ENCODE data around the gene ARL4A. TPM values are rescaled to one million over a fixed set of nuclear protein-coding genes. Genes with fewer than 3 reads are reported as not detected.

ARL4A gene
- polyA plus RNA-seq, 1 experiment, result 3.3 TPM

DNA sequence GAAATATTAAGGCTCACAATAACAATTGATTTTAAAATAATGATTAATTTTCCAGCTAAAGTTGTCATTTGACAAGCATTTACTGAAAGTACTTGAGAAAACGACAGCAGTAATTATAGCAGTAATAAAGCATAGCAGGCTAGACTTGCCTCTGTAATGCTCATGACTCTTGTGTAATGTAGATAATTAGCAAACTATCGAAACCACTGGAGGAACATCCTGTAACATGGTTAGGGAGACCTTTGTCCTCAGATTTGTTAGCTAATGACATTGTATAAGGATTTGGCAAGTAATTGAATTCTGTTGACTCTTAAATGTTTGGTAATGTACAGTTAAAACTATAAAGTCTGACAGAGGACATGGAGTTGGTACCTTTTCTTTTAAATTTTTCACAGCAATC lies 24.8 kb downstream of the ARL4A start:
- ChIA-PET CTCF (interaction anchor here (0.6 kb wide), 1 partner anchor 22 kb away, joined by 3 read pairs; no protein-coding TSS in a partner anchor), POLR2A (no interaction called here)
- TF ChIP-seq, protein P1, sequence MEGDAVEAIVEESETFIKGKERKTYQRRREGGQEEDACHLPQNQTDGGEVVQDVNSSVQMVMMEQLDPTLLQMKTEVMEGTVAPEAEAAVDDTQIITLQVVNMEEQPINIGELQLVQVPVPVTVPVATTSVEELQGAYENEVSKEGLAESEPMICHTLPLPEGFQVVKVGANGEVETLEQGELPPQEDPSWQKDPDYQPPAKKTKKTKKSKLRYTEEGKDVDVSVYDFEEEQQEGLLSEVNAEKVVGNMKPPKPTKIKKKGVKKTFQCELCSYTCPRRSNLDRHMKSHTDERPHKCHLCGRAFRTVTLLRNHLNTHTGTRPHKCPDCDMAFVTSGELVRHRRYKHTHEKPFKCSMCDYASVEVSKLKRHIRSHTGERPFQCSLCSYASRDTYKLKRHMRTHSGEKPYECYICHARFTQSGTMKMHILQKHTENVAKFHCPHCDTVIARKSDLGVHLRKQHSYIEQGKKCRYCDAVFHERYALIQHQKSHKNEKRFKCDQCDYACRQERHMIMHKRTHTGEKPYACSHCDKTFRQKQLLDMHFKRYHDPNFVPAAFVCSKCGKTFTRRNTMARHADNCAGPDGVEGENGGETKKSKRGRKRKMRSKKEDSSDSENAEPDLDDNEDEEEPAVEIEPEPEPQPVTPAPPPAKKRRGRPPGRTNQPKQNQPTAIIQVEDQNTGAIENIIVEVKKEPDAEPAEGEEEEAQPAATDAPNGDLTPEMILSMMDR (IDR thresholded peaks at IDR 0.05; ENCODE audit: insufficient read depth, low read depth, low read length), result no peak
- H3K36me3 ChIP-seq (ENCODE audit: control insufficient read depth, insufficient read depth, low read length), result no peaks in the 10 kb centered on the region
- DNase-seq (ENCODE audit: low read depth), result no peak
- no peaks in the 10 kb centered on the region for H3K27me3 ChIP-seq (ENCODE audit: control insufficient read depth, insufficient read depth, low read length)
- H3K4me3 ChIP-seq (ENCODE audit: low read depth, low read length), result no peak overlapping the region

DNA sequence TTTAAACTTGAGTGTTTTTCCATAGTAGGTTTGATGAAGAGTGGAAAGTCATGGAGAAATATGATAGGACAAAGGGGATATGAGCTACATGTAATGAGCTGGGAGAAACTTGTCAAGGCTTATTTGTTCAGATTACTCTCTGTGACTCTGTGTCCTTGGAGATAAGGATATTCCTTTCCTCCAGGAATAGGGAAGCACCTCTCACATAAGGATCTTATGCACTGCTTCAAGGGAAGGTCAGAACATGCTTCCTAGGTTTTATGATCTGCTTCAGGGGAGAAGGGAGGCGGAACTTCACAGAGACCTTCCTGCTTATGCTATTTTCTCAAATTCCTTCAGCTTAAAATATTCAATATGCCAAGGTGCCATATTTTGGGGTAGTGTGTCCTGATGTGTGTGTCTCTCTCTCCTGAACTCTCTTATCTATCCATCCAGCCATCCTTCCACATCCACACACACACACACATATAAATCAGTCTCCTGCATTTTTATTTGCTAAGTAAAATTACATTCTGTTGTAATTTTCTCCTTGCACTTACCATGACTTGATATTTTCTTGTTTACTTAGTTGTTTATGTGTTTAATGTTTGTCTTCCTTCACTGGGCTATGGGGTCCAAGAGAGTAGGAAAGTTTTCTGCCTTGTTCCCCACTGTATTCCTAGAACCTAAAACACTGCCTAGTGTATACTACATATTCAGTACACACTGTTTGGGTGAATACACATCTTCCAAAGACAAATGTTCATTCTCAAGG lies 26.4 kb downstream of the ARL4A start:
- DNase-seq (ENCODE audit: low read depth), result no peak
- ChIA-PET POLR2A (no interaction called here), CTCF (no interaction called here)
- Histone ChIP-seq H3K4me3 (ENCODE audit: low read depth, low read length) (no peak overlapping the region), H3K36me3 (ENCODE audit: control insufficient read depth, insufficient read depth, low read length) (no peaks in the 10 kb centered on the region), H3K27me3 (ENCODE audit: control insufficient read depth, insufficient read depth, low read length) (no peaks in the 10 kb centered on the region)
- TF ChIP-seq, protein P1 (IDR thresholded peaks at IDR 0.05; ENCODE audit: insufficient read depth, low read depth, low read length), result no peak

DNA sequence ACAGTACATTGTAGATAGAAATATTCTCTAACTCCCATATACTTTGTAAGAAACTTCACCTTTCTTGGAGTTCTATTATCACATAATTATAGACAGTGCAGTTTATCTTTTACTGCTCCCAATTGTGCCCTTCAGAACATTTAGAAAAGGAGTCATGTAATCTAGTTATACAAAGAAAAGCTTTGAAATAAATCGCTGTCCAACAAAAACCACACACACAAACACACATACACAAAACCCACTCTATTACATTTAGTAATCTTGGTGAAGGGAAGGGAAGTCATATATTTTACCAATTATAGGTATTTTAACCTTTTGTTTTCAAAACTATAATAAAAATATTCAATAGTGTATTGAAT lies 26.9 kb downstream of the ARL4A start:
- no peak overlapping the region for H3K4me3 ChIP-seq (ENCODE audit: low read depth, low read length)
- POLR2A ChIA-PET, result no interaction called here
- H3K36me3 ChIP-seq (ENCODE audit: control insufficient read depth, insufficient read depth, low read length), result no peaks in the 10 kb centered on the region
- no peaks in the 10 kb centered on the region for H3K27me3 ChIP-seq (ENCODE audit: control insufficient read depth, insufficient read depth, low read length)
- TF ChIP-seq, protein P1 (IDR thresholded peaks at IDR 0.05; ENCODE audit: insufficient read depth, low read depth, low read length), result no peak
- DNase-seq (ENCODE audit: low read depth), result no peak
- CTCF ChIA-PET, result no interaction called here

DNA sequence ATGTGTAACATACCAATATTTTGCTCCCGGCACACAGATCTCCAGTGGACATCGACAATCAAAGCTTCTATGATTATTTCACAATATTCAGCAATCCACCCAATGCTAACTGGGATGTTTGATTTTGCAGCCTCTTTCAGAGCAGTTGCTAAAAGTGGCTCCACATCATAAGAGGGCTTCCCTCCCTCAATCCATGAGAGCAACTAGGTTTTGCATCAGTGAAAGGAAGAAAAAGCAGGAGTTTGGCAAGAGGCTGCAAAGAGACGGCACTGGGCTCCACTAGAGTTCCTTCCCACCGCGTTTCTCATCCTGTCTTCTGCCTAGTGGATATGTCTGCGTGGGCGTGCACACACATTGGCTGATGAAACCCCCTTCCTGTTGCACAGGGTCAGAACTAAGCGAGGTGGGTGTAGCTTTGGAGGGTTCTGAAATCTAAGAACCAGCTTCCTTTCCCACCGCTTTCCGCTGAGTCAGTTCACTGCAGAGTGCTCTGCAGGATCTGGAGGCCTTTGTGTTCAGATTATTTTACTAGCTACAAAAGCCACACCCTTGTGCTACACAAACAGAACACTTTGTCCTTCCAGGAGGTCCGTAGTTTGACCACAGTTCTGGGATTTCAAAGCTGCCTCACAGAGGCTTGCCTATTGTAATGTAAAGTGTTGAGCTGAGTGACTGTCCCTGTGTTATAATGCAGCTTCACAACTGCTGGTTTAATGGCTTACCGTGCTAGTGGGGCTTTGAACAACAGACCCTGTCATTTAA lies 28.1 kb downstream of the ARL4A start:
- CTCF ChIA-PET, result interaction anchor here (1.0 kb wide), 1 partner anchor 15 kb away, joined by 3 read pairs; no protein-coding TSS in a partner anchor
- DNase-seq (ENCODE audit: low read depth), result peak; percentile 63
- TF ChIP-seq, protein P1 (IDR thresholded peaks at IDR 0.05; ENCODE audit: insufficient read depth, low read depth, low read length), result no peak
- POLR2A ChIA-PET, result interaction anchor here (0.6 to 1.0 kb wide), 2 partner anchors 29 kb away, joined by 3 to 4 read pairs; no protein-coding TSS in a partner anchor
- Histone ChIP-seq H3K27me3 (ENCODE audit: control insufficient read depth, insufficient read depth, low read length) (no peaks in the 10 kb centered on the region), H3K4me3 (ENCODE audit: low read depth, low read length) (no peak overlapping the region), H3K36me3 (ENCODE audit: control insufficient read depth, insufficient read depth, low read length) (no peaks in the 10 kb centered on the region)

DNA sequence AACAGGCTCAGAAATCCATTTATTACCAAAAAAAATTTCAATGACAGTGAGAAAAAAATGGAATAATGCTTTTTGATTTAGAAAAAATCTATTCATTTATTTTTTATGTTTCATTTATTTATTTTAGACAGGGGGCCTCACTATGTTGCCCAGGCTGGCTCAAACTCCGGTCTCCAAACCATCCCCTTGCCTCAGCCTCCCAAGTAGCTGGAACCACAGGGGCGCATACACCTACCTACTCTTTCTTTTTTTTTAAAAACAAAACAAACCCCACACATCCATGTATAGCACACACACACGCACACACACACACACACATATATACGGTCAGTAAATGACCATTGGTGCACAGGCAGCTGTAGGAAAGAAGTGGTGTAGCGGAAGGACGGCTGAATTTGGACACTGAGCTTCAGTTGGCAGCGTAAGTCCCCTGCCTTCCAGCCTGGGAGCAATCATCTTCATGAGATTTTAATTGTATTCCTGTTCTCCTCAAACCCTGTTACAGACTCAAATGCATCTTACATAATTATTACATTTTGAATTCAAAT lies 28.8 kb downstream of the ARL4A start:
- ChIA-PET CTCF (interaction anchor here (1.0 kb wide), 1 partner anchor 16 kb away, joined by 3 read pairs; no protein-coding TSS in a partner anchor), POLR2A (interaction anchor here (1.0 kb wide), 1 partner anchor 30 kb away, joined by 4 read pairs; no protein-coding TSS in a partner anchor)
- TF ChIP-seq, protein P1 (IDR thresholded peaks at IDR 0.05; ENCODE audit: insufficient read depth, low read depth, low read length), result no peak
- no peak for DNase-seq (ENCODE audit: low read depth)
- Histone ChIP-seq H3K27me3 (ENCODE audit: control insufficient read depth, insufficient read depth, low read length) (no peaks in the 10 kb centered on the region), H3K4me3 (ENCODE audit: low read depth, low read length) (no peak overlapping the region), H3K36me3 (ENCODE audit: control insufficient read depth, insufficient read depth, low read length) (no peaks in the 10 kb centered on the region)

All from BJ (cell line).